COLO829 (cell line): ENCODE results near the gene IL17REL.

Source experiments
- DNase-seq: peaks from one replicate; pipeline ENCODE4 v3.0.0; 2012; ENCODE audit warnings: low spot score

IL17REL gene

DNA sequence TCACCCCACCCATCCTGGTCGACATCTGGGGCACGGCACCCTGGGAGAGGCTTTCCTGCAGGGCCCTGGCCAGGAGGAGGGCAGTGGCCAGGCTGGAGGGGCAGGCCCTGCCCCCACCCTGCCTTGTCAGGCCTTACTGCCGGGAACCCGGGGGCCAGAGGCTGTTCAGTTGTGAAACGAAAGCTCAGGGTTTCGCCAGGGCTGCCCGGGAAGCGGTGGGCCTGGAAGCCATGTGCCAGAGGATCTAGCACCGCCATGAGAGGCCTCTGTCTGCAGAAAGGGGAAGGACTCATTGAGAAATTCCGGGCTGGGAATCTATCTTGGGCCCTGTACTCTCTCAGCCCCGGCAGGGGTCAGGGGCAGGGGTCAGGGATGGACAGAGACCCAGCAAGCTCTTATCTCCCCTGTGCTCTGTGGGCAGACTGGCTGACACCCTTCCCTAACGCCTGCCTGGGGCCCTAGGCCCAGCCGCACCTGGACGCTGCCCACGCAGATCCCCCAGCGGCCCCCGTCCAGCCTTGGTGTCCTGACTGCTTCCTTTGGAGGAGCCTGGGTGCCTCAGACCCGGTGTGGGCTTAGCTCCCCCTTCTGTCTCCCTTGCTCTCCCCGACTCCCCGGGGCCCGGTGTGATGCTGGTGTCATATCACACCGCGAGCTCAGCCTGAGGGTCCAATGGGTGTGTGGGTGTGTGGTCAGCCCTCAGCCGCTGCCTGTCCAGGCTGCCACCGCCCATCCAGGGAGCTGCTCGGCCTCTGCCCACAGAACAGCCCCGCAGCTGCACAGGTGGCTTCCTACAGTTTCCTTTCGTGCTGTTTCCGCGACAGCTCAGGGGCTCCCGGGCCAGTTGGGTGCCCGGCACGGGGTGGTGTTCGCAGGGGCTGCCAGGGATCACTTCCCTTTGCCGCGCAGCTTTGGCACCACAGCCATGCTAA, 45.5 kb downstream of the IL17REL start:
- DNase-seq = no peak

DNA sequence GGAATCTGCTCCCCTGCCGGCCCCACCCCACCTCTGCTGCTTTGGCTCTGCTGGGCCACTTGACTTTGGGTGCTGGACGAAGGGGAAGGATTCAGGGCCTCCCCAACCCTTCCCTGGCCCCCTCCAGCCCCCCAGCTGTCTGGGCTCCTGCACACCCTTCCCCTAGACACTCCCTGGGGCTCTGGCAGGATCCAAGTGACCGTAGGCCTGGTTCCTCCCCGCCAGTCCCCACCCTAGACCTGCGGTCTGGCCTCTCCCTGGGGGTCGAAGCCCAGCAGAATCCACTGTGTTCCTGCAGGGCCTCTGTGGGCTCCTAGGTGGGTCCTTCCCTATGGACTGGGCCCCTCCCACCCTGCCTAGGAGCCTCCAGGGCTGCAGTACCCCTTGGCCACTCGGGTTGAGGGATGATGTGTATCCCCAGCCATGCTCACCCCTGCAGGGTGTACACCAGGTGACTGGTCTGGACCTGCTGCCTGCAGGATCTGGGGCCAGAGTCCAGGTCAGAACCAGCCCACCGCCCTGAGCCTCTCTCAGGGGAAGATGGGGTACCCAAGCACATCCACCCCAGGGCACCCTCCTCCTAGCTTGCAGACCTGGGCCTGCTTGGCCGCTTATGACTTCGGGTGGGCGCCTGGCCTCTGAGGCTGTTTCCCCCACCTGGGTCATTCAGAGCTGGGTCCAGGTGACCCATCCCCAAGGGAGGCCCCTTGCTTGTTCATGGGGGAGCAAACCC, 46.4 kb downstream of the IL17REL start:
- no peak for DNase-seq

DNA sequence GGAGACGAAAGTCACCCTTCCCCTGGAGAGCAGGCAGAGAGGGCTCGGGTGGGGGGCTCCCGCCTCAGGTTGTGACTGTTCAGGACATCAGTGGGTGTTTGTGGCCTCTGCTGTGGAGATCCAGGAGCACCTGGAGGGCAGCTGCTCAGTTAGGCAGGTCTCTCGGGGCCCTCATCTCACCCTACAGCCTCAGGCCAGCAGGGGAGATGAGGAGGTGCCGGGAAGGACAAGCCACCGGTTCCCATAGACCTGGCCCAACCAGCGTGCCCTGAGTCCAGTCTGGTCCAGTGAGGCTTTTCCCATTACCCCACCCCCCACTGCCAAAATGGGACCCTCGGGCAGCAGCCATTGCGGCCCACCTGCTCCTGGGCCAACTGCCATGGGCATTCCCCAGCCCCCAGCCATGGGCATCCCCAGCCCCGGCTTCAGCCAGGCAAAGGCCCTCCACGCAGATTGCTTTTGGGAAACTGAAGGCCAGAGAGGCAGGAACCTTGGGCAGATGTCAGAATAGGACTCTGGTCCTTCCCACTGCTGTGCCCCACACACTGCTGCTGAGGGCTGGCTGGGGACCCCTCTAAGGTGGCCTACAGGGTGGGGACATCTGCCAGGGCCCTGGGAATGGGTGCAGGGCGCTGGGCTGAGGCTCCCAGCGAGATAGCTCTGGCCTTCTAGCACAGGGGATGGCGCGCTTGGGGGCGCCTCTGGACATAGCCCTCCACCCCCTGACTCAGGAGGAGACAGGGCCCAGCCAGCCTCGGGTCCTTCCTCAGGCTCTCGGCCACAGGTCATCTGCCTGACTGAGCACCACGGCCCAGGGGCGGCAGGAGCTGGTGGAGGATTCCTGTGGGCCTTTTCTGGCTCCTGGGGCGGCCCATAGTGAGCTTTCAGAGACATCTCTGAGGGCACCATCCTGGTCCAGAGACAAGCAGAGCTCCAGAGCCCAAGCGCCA, 47.2 kb downstream of the IL17REL start:
- DNase-seq = no peak

DNA sequence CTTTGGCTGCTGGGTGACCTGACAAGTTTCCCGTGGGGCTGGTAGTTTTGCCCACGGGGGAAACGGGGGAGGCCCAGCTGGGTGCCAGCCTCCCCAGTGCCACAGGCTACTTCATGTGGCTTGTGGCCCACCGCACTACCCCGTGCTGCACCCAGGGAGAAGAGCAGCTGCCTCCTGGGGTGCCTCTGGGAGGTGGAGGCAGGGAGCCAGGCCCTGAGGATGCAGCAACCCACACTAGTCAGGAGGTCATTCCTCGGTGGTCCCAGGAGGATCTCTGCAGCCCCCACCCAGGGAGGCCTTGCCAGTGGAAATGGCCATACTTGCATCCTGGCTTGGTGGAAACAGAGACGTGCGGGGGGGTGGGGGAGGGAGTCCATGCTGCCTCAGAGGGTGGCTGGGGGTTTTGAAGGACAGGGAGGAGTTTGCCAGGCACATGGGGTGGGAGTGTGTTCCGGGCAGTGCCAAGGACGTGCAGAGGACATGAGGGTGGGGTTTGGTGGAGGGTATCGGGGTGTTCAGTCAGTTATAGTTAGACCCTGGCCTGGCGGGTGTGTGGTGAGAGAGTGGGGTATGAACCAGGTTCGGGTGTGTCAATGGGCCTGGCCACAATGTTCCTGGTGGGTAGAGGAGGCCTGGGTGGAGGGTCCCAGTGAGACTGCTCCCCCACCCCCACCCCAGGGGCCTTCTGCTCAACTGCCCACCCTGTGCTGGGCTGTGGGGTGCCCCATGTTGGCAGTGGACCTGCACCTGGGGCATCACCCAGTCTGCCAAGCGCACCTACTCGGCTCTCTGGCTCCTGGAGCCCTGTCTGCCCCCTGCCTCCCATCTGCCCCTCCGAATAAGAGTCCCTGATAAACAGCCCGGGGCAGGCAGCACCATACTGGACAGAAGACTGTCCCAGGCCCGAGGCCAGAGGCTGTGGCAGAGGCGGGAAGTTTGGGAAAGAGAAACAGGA, 48.2 kb downstream of the IL17REL start:
- DNase-seq = no peak

DNA sequence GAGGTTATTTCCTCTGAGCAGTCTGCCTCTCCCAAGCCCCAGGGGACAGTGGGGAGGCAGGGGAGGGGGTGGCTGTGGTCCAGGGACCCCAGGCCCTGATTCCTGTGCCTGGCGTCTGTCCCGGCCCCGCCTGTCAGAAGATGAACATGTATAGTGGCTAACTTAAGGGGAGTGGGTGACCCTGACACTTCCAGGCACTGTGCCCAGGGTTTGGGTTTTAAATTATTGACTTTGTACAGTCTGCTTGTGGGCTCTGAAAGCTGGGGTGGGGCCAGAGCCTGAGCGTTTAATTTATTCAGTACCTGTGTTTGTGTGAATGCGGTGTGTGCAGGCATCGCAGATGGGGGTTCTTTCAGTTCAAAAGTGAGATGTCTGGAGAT, 48.9 kb downstream of the IL17REL start:
- DNase-seq = no peak

DNA sequence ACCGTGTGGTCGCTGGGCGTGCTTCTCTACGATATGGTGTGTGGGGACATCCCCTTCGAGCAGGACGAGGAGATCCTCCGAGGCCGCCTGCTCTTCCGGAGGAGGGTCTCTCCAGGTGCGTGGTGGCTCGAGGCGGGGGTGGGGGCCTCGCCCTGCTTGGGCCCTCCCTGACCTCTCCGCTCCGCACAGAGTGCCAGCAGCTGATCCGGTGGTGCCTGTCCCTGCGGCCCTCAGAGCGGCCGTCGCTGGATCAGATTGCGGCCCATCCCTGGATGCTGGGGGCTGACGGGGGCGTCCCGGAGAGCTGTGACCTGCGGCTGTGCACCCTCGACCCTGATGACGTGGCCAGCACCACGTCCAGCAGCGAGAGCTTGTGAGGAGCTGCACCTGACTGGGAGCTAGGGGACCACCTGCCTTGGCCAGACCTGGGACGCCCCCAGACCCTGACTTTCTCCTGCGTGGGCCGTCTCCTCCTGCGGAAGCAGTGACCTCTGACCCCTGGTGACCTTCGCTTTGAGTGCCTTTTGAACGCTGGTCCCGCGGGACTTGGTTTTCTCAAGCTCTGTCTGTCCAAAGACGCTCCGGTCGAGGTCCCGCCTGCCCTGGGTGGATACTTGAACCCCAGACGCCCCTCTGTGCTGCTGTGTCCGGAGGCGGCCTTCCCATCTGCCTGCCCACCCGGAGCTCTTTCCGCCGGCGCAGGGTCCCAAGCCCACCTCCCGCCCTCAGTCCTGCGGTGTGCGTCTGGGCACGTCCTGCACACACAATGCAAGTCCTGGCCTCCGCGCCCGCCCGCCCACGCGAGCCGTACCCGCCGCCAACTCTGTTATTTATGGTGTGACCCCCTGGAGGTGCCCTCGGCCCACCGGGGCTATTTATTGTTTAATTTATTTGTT, 49.6 kb downstream of the IL17REL start:
- no peak for DNase-seq

DNA sequence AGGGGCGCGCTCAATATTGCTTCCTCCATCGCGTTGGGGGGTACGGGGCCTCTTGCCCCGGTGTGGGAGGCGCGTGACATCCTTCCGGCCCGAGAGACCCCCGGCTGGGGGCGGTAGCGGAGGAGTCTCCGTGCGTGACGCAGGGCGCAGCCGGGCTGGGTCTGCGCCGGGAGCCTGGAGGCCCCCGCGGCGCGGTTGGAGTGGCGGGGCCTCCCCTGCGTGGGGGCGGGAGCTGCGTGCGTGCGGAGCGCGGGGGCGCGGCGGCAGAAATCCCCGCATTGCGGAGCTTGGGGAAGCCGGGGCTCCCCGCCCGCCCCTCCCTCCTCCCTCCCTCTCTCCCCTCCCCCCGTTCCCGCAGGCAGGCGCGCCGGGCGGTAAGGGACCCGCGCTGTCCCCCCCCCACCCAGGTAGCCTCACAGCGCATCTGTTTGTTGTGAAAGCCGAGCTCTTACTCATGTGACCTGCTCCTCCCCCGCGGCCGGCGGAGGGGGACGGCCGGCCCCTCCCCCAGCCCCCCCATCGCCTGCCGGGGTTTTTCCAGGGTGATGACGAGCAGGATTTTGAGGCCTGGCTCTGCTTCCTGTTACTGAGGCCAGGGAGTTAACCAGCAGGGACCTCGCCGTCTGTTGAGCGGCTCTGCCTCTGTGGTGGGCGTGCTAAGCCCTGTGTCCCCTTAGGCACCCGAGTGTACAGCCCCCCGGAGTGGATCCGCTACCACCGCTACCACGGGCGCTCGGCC, 50.4 kb downstream of the IL17REL start:
- peak; percentile 76 for DNase-seq

DNA sequence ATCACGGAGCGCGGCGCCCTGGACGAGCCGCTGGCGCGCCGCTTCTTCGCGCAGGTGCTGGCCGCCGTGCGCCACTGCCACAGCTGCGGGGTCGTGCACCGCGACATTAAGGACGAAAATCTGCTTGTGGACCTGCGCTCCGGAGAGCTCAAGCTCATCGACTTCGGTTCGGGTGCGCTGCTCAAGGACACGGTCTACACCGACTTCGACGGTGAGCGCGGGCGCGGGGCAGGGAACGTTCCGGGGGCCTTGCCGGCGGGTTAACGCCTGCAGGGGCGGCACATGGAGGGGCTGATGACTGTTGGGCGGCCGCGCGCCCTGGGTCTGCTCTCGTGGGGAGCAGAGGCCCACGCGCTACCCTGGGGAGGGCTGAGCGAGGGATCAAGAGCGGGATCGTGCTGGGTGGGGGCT, 51.0 kb downstream of the IL17REL start:
- DNase-seq = no peak

DNA sequence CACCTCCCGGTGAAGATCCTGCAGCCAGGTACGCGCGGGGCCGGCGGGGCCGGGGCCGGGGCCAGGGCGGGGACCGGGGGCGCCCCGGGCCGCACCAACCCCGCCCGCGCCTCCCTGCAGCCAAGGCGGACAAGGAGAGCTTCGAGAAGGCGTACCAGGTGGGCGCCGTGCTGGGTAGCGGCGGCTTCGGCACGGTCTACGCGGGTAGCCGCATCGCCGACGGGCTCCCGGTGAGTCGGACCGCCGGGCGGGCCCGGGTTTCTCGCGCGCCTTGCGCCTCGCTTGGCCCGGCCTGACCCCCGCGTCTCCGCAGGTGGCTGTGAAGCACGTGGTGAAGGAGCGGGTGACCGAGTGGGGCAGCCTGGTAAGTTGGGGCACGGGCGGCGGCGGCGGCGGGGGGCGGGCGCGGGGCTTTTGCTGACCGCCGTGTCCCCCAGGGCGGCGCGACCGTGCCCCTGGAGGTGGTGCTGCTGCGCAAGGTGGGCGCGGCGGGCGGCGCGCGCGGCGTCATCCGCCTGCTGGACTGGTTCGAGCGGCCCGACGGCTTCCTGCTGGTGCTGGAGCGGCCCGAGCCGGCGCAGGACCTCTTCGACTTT, 51.5 kb downstream of the IL17REL start:
- DNase-seq = no peak

DNA sequence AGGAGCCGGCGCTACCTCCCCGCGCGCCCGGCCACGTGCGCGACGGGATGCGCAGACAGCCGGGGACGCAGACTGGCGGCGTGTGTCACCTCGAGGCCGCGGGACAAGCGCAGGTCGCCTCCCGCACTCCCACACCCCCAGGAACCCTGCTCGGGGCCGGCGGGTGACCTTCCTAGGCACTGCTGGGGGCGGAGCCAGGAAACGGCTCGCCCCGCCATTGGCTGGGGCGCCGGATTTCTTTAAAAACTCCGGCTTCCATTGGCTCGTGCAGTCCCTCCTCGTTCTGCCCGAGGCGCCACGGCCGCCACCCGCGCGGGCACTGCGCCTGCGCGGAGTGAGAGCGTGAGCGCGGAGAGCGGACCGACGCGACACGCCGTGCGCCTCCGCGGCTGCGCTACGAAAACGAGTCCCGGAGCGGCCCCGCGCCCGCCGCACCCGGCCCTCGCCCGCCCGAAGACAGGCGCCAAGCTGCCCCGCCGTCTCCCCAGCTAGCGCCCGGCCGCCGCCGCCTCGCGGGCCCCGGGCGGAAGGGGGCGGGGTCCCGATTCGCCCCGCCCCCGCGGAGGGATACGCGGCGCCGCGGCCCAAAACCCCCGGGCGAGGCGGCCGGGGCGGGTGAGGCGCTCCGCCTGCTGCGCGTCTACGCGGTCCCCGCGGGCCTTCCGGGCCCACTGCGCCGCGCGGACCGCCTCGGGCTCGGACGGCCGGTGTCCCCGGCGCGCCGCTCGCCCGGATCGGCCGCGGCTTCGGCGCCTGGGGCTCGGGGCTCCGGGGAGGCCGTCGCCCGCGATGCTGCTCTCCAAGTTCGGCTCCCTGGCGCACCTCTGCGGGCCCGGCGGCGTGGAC, 52.2 kb downstream of the IL17REL start, which contains the start of gene PIM3:
Gene PIM3 (plus strand): TSS at position 614 of the 846 bp plus-strand sequence. CDS start 176 bp downstream, at position 790.
- peak; percentile 98 for DNase-seq

DNA sequence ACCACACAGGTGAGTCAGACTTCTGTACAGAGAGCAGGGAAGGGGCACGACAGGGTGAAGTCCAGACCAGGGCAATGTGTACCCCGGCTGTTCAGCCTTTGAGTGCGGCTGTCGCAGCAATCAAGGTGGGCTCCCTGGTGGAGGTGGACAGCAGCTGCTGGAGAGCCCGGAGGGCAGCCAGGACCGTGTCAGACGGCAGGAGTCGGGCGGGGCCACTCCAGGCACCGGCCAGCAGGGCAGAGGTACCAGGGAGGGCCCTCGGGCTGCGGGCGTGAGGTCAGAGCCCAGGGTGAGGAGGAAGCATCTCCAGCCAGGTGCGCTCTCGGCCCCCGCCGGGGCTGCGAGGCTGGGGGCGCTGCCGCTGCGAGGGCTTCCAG, 52.8 kb downstream of the IL17REL start:
- DNase-seq = no peak

DNA sequence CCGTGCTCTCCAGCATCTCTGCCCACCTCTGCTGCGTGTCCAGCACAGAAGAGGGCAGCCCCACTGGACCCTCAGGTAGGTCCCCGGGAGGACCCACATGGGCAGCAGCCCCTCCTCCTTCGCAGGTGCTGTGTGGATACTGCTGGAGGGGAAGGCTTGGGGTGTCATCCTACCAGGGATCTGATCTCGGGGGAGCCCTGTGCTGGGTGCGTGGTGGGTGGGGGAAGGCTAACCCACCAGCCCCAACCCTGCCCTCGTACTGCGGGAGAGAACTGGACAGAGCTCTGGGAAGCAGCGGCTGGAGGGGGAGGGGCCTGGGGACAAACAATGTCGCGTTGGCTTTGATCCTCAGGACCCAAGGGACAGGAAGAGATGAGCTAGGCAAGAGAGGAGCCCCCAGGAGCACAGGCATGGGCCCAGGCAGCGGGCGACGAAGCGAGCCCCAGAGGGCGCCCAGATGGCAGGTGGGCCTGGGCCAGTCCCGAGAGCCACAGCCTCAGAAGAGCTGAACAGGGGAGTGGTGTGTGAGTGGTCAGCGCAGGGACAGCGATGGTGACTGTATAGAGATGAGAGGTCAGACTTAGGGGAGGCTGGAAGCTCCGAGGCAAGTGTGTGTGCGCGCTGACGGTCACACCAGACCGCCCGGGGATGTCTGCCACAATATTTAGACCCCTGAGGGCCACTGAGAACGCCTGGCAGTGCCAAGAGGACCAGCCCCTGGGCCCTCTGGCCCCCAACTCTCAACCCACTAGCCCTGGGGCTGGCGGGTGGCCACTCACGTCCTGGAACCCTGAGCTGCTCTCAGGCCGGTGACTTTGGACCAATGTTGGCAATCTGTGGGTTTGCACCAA, 53.4 kb downstream of the IL17REL start:
- no peak for DNase-seq

DNA sequence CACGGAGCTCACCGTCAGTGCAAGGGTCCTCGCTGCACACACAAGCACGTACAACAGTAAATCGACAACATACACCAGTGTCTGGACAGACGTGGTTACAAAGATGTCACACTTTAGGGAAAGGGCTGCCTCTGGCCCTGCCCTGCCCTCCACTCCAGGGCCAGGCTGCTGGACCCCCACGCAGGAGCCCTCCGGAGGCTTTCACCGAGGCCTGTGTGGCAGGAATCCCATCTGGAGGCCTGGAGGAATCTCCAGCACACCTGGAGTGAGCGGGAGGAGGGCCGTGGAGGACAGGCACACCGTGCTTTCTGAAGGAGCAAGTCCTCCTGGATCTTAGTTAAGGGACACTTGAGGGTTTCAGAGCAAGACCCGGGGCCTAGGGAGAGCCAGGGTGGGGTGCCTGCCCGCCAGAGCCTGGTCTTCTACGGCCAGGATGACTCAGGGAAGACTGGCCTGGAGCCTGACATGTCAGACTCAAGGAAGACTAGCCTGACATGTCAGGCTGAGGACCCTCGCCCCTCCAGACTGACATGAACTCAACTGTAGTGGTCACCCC, 54.1 kb downstream of the IL17REL start:
- DNase-seq = no peak

DNA sequence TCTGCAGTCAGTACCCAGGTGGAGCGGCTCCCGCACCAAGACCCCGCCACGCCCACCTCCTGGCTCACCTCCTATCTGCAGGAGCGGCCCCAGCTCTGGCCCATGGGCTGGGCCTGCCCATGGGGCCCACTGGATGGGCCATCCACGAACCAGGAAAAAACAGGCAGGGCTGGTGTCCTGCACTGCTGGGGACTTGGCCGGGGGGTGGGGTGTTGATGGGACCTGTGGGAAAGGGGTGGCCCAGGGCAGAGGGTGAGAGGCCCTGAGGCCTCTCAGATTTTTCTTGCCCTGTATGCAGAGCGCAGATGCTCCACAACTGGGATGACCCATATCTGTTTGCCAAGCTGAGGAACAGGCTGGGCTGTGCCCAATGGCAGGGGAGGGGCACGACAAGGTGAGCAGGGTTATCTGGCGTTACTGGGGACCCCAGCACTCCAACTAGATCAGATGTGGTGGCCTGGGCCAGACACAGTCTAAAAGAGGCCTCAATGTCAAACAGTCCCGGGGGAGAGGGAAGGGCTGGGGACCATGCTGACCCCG, 54.7 kb downstream of the IL17REL start:
- no peak for DNase-seq

DNA sequence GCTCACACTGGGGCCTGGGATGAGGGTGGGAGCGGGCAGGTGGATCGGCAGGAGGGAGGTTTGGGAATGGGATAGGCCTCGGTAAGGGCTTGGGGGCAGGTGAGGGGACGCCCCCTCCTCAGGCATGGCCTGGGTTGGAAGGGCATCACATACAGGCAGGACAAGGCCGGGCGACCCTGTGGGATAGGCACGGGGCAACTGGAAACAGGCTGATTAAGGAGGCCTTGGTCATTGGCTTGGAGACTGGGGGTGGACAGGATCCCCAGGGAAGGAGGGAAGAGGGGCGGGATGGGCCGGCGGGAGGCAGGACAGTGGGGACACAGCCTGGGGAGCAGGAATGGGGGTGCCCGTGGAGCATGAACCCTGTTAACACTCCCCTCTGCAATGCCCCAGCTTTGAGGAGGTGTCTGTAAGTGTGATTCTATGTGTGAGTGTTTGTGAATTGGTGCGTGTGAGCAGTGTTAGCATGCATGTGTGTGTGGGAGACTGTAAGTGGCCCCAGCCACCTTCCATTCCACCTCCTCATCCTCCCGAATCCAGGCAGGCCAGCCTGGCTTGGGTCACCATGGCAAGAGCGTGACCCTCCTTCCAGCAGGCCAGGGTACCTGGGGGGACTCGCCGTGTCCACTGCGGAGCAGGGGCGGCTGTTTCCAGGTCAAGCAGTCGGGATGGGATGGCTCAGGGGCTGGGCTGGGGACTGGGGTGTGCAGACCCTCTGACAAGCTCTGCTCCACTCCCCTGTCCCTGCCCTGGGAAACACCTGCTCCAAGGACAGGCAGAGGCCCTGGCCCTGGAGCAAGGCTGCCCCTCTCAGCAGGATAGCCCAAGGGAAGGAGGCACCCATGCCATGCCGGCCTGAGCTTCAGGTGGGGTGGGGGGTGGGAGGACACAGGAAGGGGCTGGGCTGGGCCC, 55.4 kb downstream of the IL17REL start:
- DNase-seq = no peak
